C4-2B (cell line): ENCODE measurements around the gene ADAM8.

Source experiments
- ZFX ChIP-seq: fragments of 450-650 bp; IDR thresholded peaks from 2 replicates; pipeline ENCODE4 v1.6.1; 2017
- TF ChIP-seq, protein P1 (sequence below): fragments of 450-650 bp; conservative IDR thresholded peaks from 2 replicates; pipeline ENCODE4 v1.5.1; 2017; ENCODE audit warnings: mild to moderate bottlenecking

DNA sequence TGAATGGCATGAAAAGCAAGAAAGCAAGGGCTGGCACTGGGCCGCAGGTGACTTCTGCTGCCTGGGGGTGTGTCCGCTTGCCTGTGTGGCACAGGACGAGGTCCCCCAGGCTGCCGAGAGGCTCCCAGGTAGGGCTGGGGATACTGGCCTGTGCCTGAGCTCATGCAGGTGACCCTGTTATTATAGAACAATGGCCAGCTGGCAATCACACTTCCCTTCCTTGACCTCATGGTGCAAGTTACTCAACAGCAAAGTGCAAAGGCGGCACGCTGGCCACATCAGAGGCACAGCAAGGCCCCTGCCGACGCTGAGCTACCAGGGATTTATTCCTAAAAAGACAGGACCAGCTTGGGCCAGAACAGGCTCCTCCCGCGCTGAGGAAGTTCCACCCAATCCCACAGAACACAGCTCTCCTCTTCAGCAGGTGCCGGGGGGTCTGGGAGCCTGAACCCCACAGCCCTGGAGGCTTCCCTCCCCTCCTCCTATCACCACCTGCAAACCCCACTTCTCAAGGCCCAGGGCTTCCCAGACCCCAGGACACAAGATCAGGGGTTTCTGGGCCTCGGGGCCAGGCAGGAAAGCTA lies 1.4 kb upstream of the ADAM8 start:
- TF ChIP-seq, protein P1, sequence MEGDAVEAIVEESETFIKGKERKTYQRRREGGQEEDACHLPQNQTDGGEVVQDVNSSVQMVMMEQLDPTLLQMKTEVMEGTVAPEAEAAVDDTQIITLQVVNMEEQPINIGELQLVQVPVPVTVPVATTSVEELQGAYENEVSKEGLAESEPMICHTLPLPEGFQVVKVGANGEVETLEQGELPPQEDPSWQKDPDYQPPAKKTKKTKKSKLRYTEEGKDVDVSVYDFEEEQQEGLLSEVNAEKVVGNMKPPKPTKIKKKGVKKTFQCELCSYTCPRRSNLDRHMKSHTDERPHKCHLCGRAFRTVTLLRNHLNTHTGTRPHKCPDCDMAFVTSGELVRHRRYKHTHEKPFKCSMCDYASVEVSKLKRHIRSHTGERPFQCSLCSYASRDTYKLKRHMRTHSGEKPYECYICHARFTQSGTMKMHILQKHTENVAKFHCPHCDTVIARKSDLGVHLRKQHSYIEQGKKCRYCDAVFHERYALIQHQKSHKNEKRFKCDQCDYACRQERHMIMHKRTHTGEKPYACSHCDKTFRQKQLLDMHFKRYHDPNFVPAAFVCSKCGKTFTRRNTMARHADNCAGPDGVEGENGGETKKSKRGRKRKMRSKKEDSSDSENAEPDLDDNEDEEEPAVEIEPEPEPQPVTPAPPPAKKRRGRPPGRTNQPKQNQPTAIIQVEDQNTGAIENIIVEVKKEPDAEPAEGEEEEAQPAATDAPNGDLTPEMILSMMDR = no peak
- TF ChIP-seq ZFX = no peak
